Cortex of kidney (tissue), 1 donor: ENCODE measurements around the gene DCTN3.

Source experiments
- DNase-seq: peaks from one replicate; lab custom pipeline; 2025; lab: John Stamatoyannopoulos, UW

Gene DCTN3

GRCh38 chr9:34590381-34591247 is 29.7 kb downstream of the DCTN3 start:
- no peak for DNase-seq

GRCh38 chr9:34589636-34590380 is 30.5 kb downstream of the DCTN3 start, which contains the start of gene CNTFR:
CNTFR (minus strand) TSS chr9:34589724; CDS start chr9:34568981, 20,743 bp downstream.
- DNase-seq: no peak

DNA sequence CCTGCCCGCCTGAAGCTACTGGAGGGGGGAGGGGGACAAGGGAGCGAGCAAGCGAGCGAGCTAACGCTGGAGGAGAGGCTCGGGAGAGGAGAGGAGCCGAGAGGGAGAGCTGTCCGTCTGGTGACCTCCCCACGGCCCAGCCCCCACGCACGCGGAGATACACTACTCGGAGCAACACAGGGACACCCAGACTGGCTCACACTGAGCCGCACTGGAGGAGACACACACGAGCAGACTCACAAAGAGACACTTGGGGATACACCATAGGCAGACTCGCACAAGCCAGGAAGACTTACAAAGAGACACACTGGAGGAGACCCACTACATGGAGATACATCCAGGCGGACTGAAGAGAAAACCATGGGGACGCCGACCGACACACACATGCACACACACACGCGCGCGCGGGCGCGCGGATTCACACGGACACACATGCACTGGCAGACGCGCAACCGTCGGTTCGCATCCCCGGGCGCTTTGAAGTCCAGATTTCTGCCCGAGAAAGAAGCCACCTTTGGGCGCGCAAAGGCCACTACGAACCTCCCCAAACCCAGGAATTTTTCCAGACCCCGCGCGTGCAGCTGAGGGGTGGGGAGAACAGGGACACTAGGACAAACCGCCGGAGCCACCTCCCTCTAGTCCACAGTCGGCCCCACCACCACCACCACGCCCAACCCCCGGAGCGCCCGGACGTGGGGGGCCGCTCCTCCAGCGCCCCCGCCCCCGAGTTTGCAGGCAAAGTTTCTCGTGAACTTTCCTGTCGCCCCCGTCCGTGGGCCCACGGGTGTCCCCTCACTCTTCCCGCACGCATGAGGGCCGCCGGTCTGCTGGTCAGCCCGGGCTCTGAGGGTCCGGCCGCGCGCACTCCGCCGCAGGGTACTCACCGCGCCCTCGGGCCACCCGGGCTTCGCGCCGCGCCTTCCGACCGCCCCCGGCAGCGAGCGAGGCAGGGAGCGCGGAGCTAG is 31.3 kb downstream of the DCTN3 start:
- DNase-seq: no peak

DNA sequence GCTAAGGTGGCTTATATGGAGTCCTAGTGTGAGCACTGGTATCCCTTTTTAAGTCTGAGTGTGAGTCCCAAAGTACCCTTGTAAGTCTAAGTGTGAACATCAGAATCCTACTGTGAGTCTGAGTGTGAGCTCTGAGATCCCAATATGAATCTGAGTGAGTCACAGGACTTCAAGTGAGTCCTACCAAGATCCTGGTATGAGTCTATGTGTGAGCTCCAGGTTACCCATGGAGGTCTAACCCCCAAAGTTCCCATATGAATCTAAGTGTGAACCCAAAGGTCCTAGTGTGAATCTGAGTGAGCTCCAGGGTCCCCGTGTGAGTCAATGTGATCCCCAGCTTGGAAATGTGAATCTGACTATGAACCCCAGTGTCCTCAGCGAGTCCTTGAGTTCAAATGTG is 33.0 kb downstream of the DCTN3 start:
- no peak for DNase-seq

DNA sequence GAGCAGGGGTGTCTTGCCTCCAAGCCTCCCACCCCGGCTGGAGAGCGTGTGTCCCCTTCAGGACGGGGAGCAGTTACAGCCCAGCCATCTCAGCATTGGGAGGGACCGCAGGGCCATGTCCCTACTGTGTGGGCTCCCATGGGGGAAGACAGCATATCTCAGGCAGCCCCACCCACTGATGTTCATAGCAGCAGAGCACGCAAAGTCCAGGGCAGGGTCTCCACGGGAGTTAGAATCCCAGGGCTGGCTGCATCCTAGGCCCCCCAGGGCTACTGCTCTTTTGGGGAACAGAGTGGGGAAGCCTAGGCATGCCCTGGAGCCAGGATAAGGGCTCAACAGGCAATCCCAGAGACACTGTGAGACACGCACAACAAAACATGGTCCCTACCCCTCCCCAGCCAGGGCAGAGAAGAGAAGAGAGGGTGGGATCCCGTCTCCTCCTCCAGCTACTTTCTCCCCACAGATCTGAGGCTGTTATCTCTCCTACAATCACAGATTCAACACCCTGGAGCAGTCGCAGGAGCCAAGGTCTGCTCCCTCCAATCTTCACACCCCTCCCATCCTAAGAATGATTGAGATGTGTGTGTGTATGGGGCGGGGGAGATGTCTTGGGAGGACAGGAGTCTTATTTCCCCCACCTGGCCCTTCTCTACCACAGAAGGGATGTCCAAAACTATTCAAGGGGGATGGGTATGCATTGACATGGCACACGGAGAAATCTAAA is 34.2 kb downstream of the DCTN3 start:
- no peak for DNase-seq

DNA sequence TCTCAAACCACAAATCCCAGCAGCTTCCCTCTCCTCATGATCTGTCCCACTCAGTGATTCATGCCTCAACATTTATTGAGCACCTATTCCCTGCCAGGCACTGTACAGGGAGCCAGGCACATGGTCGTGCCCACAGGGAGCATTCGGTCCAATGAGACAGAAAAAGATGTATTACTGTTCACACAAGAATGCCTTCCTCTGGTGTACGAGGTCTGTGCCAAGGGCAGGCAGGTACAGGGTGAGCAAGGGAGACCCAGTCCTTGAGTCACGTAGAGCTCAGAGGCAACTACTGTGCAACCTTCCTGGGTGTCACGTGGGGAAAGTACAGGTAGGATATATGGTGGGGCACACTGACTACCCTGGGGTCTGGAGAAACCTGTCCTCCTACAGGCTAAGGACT is 35.3 kb downstream of the DCTN3 start:
- no peak for DNase-seq

GRCh38 chr9:34582787-34583186 is 37.5 kb downstream of the DCTN3 start:
- DNase-seq: no peak

DNA sequence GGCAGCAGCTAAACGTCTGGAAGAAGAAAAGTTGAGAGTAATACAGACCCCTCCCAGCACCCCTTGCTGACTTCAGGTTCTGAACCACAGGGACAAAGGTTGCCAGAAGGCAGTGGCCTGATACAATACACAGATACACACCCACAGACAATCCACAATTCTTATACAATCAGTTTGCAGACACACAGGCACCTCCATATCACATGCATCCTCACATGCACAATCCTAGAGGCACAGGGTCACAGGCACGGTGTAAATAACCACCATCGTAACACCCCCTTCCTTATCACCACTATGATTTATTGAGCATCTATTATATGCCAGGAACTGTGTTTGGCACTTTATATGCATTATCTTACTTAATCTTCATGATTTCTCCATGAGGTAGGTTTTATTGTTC is 39.0 kb downstream of the DCTN3 start:
- DNase-seq: no peak

GRCh38 chr9:34580358-34580757 is 39.9 kb downstream of the DCTN3 start:
- DNase-seq: no peak

DNA sequence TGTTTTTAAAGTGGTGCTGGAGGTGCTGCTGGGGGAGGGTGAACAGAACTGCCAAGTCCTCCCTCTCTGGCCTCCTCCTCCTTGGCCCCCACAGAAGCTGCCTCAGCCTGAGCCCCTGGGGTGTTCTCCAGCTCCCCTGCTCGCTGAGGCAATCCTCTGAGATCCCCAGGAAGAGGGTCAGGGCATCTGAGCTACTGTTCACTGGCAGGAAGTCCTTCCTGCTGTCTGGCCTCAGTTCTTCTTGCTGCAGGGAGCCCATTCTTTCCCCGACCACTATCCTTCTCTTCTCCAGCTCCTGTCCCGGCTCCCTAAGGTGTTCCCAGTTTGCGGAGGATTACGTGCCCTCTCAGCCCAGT is 40.5 kb downstream of the DCTN3 start:
- DNase-seq: no peak

DNA sequence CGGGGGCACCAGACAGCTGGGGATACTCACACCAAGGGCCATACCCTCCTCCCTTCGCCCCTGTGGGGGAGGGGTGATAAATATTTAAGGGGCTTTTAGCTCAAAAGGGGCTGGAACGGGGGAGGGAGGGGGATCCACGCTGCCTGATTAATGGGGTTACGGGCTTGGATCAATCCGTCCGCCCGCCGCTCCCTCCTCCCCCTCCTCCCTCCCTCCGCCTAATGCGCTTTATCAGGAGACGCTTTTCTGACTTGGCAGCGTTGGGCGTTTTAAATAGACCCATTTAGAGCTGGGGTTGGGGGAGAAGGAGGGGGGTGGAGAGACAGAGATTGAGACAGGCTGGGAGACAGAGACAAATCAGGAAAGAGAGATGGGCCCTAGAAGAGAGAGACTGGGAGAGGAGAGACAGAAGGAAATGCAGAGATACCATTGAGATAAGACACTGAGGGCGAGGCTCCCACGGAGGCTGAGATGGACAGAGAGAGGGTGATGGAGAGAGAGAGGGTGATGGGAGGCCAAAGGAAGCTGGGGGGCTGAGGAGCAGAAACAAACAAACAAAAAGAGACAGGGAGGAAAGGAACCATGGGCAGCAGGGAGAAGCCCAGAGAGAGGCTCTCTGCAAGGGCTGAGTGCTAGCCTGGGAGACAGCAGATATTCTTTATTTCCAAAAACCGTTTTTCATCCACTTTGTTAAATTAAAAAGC is 41.0 kb downstream of the DCTN3 start:
- DNase-seq: no peak

DNA sequence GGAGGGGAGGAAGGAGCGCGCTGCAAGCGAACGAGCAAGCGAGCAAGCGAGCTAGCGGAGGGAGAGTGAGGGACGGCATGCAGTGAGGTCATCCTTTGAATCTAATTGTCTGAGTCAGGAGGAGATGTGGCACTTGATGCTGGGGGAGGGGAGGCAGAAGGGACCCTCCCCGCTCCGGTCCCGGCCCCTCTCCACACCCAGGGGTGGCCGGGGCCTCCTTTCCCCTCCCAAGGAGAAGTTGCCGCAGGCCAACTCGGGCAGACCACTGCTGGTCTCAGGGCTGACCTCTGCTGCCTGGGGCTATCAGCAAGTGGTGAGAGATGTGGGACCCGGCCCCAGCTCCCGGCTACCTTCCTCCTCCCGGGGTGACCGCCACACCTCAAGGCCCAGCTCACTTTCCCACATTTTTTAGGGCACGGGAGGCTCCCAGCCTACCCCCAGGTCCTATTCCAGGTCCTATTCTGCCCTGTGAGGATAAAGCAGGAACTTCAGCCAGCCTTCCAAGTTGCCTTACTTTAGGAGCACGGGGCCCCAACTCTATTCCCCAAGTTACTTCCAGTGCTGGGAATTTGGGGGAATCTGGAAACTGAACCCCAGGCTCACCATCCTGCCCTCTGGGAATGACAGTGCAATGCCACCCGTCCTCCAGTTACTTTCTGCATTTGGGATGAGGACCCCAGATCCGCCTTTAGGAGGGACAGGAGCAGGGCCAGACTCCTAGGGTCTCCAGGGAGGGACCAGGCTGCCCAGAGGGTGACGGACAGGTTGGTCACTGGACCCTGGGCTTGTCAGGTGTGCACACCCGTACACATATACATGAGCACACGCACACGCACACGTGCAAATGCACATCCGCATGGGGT is 41.8 kb downstream of the DCTN3 start:
- DNase-seq: no peak

DNA sequence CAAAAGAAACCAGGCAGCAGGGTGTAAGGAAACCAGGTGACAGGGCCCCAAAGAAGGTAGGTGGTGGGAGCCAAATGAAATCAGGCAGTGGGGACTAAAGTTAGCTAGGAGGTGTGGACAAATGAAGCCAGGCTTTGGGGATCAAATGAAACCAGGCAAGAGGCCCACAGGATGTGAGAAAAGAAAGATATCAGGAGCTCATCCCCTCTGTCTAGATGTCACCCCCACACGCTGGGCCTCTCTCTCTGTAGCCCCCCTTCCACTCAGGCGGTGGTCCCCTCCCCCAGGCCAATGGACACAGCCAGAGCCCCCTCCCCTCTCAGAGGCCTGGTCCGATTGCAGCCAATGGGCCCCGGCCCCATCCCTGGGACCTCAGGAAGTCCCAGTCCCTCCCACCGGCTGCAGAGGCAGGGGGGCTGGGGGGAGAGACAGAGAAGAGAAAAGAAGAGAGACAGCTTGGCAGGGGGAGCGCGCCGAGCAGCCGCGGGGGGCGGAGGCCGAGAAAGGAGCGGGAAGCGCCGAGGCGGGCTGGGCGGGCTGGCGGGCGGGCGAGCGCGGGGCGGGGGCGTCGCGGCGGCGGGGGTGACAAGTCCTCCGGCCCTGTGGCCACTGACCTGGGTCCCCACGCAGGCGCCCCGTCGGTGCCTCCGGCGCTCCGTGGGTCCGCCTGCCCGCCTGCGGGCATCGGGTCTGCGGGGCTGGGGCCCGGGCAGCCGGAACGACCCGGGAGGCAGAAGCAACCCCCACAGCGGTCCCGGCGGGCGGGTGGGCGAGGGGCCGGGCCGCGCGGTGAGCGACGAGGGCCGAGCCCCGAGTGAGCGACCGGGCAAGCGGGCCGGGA is 42.7 kb downstream of the DCTN3 start:
- DNase-seq: no peak

GRCh38 chr9:34576597-34577399 is 43.5 kb downstream of the DCTN3 start:
- no peak for DNase-seq

DNA sequence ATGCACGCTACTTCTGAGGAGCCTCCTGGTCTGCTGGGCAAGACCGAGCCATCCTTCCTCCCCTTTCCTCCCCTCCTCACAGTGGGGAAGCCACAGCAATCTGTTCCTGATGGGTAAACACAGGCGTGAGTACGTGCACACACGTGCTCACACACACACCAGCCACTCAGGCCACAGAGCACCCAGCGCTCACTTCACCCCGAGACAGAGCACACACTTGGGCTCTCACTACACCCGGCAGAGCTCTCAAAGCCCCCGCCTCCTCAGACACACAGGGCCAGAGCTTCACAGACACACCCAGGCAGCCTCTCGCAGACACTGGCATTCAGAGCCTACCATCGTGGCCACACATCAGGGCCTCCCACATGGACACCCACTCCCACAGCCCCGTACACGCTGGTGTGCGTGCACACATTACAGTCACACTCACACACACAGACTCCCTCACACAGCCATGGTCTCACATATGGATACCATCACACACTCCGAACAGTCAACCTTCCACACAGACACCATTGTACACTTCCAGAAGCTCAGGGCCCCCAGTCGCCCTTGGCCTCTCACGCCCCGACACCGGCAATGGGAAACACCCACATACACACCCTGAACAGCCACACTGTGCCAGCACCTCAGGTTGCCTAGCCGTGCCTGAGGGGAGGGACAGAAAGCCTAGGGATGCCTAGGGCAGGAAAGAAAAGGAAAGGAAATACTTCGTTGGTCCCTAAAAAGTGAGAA is 44.3 kb downstream of the DCTN3 start:
- no peak for DNase-seq

GRCh38 chr9:34575241-34575640 is 45.1 kb downstream of the DCTN3 start:
- no peak for DNase-seq

DNA sequence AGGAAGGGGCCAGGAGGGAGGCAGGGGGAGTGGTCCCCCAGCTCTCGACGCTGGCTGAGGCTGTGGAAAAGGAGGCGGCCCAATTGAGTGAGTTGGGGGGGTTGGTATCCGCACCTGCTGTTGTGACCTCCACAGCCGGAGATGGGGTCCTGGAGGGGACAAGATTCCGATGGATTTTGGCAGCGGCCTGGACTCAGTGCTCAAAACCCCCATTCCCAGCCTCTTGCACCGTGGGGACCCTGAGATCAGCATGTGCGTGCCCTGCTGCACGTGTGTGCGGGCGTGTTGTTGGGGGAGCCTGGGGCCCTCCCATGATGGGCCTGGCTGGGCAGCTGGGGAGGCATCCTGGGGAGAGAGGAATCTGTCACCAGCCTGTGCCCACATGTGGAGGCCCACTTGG is 45.7 kb downstream of the DCTN3 start:
- no peak for DNase-seq
